Measurements from ENCODE around the gene KCP. TPM values are rescaled to one million over a fixed set of nuclear protein-coding genes. Genes with fewer than 3 reads are reported as not detected.

KCP gene
- total RNA-seq, 1 experiment from 2014 or later, result 1.6 TPM

GRCh38 chr7:128847721-128848211 lies 62.7 kb downstream of the KCP start:
- ChIA-PET RAD21 (ENCODE audit: low non-redundant PET in 1 of 2, low total read pairs in 2 of 2, uncharacterized antibody in 2 of 2, unreplicated experiment in 2 of 2) (no interaction called here), CTCF (no interaction called here), POLR2A (no interaction called here)
- Histone ChIP-seq H4K20me1 (ENCODE audit: insufficient read depth) (no peaks in the 10 kb centered on the region), H3K27ac (ENCODE audit: low read depth, low read length) (no peak overlapping the region), H3K9me2 (ENCODE audit: insufficient read depth) (no peaks in the 10 kb centered on the region), H3K27me3 (ENCODE audit: insufficient read depth, low read length) (no peaks in the 10 kb centered on the region), H2AFZ (ENCODE audit: low read depth, low read length, poor library complexity, severe bottlenecking) (no peak overlapping the region), H3K9me3 (ENCODE audit: control insufficient read depth in 1 of 2, insufficient read depth in 1 of 2, low read depth in 1 of 2, low read length in 2 of 2) (no peaks in the 10 kb centered on the region), H3K36me3 (ENCODE audit: control insufficient read depth in 1 of 2, insufficient read depth in 2 of 2, low read length in 2 of 2) (peaks cover 2 to 17% of the 10 kb centered on the region in 2 experiments; a peak in 1 of 4 replicates), H3K9ac (ENCODE audit: low read length) (no peak overlapping the region), H3K4me2 (ENCODE audit: low read length) (no peak overlapping the region), H3K4me1 (ENCODE audit: control insufficient read depth in 1 of 2, insufficient read depth in 2 of 2, low read length in 2 of 2) (no peaks in the 10 kb centered on the region), H3K79me2 (ENCODE audit: insufficient read depth, low read length) (no peaks in the 10 kb centered on the region), H3K4me3 (replicated peaks in 1 of 2; ENCODE audit: low read depth in 1 of 2, low read length in 2 of 2) (no peak overlapping the region)
- DNase-seq (ENCODE audit: low read depth, low spot score), result no peak
- no TSS peak for BruUV-seq (replicated peaks)
- intact Hi-C loops (cut with micrococcal nuclease), result no loop called here
- TF ChIP-seq RAD21 (IDR thresholded peaks at IDR 0.05; ENCODE audit: low read depth), result no peak
- no peak for ATAC-seq

DNA sequence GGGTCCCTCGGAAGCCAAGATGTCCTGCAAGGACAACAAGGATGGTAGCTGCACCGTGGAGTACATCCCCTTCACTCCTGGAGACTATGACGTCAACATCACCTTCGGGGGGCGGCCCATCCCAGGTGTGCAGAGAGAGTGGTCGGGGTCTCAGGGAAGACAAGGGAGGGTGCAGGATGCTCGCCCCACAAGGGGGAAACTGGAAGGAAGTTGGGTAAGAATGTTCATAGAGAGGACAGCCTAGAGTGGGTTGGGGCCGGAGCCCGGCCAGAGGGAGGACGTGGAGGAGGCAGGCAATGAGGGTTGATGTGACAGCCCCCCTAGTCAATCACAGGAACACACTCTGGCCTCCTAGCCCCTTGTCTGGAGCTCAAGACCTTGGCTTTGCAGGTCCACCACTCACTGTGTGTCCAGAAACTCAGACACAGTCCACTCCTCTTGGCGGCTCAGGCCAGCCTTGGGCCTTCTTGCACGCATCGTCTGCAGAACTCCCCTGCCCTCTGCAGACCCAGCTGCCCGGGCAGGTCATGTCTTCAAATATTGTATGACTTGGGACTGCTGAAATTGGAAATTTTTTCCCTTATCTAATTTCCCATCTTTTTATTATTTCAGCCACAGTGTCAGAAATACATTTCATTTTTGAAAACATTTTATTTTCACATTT lies 63.6 kb downstream of the KCP start:
- ChIA-PET POLR2A (no interaction called here), CTCF (interaction anchor here (1.2 kb wide), 1 partner anchor 13 kb away, joined by 3 read pairs; no protein-coding TSS in a partner anchor), RAD21 (ENCODE audit: low non-redundant PET in 1 of 2, low total read pairs in 2 of 2, uncharacterized antibody in 2 of 2, unreplicated experiment in 2 of 2) (no interaction called here)
- H3K9ac ChIP-seq (ENCODE audit: low read length), result no peak overlapping the region
- no peaks in the 10 kb centered on the region for H3K9me2 ChIP-seq (ENCODE audit: insufficient read depth)
- no peaks in the 10 kb centered on the region for H3K27me3 ChIP-seq (ENCODE audit: insufficient read depth, low read length)
- H3K27ac ChIP-seq (ENCODE audit: low read depth, low read length), result no peak overlapping the region
- H3K4me1 ChIP-seq (ENCODE audit: control insufficient read depth in 1 of 2, insufficient read depth in 2 of 2, low read length in 2 of 2), result peaks cover 0 to 1% of the 10 kb centered on the region in 2 experiments; a peak in 1 of 4 replicates
- no peaks in the 10 kb centered on the region for H4K20me1 ChIP-seq (ENCODE audit: insufficient read depth)
- peaks cover 2 to 17% of the 10 kb centered on the region in 2 experiments; a peak in 1 of 4 replicates for H3K36me3 ChIP-seq (ENCODE audit: control insufficient read depth in 1 of 2, insufficient read depth in 2 of 2, low read length in 2 of 2)
- no peaks in the 10 kb centered on the region for H3K9me3 ChIP-seq (ENCODE audit: control insufficient read depth in 1 of 2, insufficient read depth in 1 of 2, low read depth in 1 of 2, low read length in 2 of 2)
- ATAC-seq (no peak), DNase-seq (ENCODE audit: low read depth, low spot score) (no peak)
- no TSS peak for BruUV-seq (replicated peaks)
- H3K79me2 ChIP-seq (ENCODE audit: insufficient read depth, low read length), result no peaks in the 10 kb centered on the region
- no peak overlapping the region for H3K4me3 ChIP-seq (replicated peaks in 1 of 2; ENCODE audit: low read depth in 1 of 2, low read length in 2 of 2)
- H3K4me2 ChIP-seq (ENCODE audit: low read length), result no peak overlapping the region
- H2AFZ ChIP-seq (ENCODE audit: low read depth, low read length, poor library complexity, severe bottlenecking), result no peak overlapping the region
- intact Hi-C loops (cut with micrococcal nuclease), result no loop called here
- TF ChIP-seq SRF (IDR thresholded peaks at IDR 0.05; ENCODE audit: low read depth) (no peak), TCF7L2 (IDR thresholded peaks at IDR 0.05; ENCODE audit: borderline replicate concordance, extremely low read depth, insufficient read depth, insufficient read length) (no peak), MAX (IDR thresholded peaks at IDR 0.05) (no peak), ELF1 (IDR thresholded peaks at IDR 0.05; ENCODE audit: borderline replicate concordance, low read depth) (no peak), POLR2AphosphoS5 (IDR thresholded peaks at IDR 0.05; ENCODE audit: low read depth, low read length) (no peak), RAD21 (IDR thresholded peaks at IDR 0.05; ENCODE audit: low read depth) (no peak), ATF3 (IDR thresholded peaks at IDR 0.05) (no peak), CTCF (IDR thresholded peaks at IDR 0.05 in 2 of 3, conservative IDR thresholded peaks at IDR 0.05 in 1 of 3; ENCODE audit: borderline replicate concordance in 1 of 3, insufficient read depth in 1 of 3, low read depth in 2 of 3, low read length in 2 of 3) (no peak), EZH2 (IDR thresholded peaks at IDR 0.05) (no peak), ZNF274 (IDR thresholded peaks at IDR 0.05; ENCODE audit: low read depth, low read length) (no peak), POLR2A (IDR thresholded peaks at IDR 0.05; ENCODE audit: borderline replicate concordance, extremely low read depth, insufficient read depth, insufficient read length) (no peak), EZH2phosphoT487 (IDR thresholded peaks at IDR 0.05; ENCODE audit: borderline replicate concordance) (no peak), JUND (IDR thresholded peaks at IDR 0.05) (no peak)
- TF ChIP-seq, protein P1, sequence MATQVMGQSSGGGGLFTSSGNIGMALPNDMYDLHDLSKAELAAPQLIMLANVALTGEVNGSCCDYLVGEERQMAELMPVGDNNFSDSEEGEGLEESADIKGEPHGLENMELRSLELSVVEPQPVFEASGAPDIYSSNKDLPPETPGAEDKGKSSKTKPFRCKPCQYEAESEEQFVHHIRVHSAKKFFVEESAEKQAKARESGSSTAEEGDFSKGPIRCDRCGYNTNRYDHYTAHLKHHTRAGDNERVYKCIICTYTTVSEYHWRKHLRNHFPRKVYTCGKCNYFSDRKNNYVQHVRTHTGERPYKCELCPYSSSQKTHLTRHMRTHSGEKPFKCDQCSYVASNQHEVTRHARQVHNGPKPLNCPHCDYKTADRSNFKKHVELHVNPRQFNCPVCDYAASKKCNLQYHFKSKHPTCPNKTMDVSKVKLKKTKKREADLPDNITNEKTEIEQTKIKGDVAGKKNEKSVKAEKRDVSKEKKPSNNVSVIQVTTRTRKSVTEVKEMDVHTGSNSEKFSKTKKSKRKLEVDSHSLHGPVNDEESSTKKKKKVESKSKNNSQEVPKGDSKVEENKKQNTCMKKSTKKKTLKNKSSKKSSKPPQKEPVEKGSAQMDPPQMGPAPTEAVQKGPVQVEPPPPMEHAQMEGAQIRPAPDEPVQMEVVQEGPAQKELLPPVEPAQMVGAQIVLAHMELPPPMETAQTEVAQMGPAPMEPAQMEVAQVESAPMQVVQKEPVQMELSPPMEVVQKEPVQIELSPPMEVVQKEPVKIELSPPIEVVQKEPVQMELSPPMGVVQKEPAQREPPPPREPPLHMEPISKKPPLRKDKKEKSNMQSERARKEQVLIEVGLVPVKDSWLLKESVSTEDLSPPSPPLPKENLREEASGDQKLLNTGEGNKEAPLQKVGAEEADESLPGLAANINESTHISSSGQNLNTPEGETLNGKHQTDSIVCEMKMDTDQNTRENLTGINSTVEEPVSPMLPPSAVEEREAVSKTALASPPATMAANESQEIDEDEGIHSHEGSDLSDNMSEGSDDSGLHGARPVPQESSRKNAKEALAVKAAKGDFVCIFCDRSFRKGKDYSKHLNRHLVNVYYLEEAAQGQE (IDR thresholded peaks at IDR 0.05; ENCODE audit: low read depth), result no peak

Measured in HCT116 (cell line).